ENCODE data around the gene EMX1.
"Not testable (repeated sequence)": the region's sequence is repeated elsewhere in the genome, so short reads cannot be mapped to it uniquely, and the experiment has no call there.

Gene EMX1

DNA sequence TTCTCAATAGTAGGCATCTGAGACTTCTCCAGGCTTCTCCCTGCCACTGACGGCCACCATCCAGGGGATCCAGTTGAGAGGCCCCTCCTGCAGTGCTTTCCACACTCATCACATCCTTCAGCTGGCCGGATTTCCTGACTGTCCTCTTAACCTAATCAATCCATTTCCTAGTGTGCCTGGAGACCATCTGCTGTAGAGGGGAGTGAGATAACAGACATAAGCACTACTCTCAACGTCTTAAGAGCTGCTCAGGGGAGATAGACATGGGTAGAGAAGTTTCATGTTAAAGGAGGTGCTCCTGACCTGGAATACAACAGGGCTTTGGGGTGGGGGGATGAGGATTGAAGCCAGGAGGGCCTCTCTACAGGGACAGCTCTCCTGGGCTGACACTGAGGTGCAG lies 15.9 kb upstream of the EMX1 start:
- DNase-seq: no peak

DNA sequence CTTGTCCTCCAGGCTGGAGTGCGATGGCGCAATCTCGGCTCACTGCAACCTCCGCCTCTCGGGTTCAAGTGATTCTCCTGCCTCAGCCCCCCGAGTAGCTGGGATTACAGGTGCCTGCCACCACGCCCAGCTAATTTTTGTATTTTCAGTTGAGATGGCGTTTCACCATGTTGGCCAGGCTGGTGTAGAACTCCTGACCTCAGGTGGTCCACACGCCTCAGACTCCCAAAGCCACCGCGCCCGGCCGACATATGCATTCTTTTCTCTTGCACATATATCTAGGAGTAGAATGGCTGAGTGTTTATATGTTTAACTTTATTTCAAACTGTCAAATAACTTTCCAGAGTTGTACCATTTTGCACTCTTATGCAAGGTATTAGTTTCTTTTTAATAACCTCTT lies 9.9 kb upstream of the EMX1 start:
- DNase-seq: not testable (repeated sequence)

DNA sequence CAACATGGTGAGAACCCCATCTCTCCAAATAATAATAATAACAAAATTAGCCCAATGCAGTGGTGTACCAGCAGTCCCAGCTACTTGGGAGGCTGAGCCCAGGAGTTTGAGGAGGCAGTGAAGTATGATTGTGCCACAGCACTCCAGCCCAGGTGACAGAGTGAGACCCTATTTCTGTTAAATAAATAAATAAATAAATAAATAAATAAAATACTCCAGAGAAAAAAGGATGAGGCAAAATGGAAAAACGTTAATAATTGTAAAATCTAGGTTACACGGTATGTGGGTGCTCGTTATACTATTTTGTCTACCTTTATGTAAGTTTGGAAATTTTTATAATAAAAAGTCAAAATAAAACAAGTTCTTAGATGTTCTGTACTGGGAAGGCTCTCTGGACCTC lies 8.6 kb upstream of the EMX1 start:
- DNase-seq: no peak

DNA sequence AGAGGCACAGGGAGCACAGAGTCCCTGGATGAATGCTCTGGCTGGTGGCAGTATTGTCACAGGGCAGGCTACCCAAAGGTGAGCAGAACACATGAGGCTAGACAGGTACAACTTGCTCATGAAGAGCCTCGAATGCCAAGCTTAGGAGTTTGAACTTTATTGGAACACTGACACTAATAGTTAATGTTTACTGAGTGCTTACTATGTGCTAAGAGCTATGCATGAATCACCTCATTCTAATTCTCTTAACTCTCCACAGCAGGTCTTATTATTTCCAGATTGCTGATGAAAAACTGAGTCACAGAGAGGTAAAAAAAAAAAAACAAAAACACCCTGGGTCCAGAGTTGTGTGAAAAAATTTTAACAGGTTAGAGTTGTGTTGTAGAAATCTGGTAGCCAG lies 6.1 kb upstream of the EMX1 start:
- no peak for DNase-seq

DNA sequence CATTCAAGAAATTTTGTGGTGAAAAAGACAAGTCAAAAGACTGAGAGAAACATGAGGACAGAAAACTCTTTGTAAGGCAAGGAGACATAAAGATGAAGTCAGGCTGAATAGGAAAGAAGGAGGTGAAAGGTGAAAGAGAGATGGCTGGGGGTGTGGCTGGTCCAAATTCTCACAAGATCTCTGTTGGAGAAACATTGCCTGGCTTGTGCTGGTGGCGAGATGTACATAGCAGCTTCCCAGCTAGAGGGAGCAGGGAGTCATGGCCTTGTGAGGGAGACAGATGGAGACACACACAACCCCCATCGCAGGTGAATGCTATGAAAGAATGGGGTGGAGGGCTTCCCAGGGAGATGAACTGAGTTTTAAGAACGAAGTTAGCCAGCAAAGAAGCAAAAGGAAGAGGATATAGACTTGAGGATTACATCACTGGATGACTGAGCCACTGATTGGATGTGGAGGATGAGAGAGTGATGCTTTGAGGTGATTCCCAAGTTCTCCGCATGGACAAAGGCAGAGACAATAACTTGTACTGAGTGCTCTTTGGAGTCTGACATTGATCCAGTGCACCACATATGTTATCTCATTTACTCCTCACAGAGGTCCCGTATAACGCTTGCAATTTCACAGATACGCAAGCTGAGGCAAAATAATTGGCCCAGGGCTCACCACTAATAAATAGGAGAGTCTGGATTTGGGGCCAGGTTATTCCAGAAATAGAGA lies 3.7 kb upstream of the EMX1 start:
- DNase-seq: no peak

DNA sequence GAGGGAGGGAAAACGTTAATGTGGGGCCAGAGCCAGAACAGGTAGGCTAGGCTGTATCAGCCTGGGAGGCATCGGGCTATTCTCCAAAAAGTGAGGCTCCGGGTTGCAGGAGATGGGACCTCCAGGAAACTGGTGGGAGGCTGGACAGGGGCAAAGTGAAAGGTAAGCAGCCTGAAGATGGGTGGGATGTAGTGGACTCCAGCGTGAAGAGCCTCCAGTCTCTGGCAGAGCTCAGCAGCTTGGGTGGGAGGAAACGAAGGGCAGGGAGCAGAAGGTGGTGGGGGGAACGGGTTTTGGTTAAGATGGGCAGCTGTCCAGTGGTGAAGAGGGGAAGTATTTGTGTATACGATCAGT lies 3.1 kb upstream of the EMX1 start:
- DNase-seq: no peak

DNA sequence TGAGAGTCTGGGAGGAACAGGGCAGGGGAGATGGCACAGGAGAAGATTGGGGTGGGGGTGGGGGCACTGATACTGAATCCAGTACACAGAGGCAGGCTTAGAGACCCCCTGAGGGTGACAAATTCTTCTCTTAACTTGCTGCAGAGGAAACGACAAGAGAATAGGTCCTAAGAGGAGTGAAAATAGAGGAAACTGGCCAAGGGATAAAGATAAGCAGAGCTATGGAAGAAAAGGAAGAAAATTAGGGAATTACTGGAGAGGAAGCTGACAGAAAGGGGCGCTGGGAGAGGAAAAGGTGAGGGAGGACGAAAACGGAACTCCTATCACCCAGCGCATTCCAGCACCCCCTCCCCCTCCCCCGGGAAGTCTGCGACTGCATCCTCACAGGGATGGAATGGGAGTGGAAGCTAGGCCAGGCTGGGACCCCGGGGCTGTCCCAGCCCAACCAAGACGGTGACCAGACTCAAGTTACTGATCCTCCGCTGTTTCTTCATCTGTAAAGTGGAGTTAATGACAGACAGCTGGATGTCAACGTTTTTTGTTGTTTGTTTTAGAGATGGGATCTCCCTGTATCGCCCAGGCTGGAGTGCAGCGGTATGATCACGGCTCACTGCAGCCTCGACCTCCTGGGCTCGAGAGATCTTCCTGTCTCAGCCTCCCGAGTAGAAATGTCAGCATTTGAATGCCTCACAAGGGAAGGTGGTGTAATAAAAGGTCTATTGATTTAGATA lies 2.6 kb upstream of the EMX1 start:
- no peak for DNase-seq

DNA sequence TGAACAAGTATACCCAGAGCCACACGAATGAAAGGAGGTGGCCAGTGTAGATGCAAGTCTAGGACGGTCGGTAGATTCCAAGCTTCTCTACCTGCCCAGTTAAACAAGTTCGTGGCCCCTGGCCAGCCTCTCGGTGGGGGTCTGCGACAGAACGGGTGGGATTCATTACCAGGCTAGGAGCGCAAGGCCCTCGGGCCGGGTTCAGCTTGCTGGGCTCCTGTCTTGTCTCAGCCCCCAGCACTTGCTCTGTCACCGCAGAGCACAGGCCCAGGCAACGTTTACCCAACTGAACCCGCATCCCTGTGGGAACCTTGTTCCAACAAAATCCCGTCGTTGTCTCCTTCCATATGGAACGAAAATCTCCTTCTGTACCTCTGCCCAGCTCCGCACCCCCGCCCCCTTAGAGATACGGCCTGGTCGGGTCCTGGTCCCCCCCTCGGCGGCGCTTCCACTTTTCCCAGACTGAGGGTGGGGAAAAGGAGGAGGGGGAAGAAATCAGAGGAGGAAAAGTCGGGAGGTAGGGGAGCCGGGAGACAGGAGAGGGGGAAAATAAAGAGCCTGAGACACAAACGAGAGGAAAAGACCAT lies 1.9 kb upstream of the EMX1 start:
- no peak for DNase-seq

DNA sequence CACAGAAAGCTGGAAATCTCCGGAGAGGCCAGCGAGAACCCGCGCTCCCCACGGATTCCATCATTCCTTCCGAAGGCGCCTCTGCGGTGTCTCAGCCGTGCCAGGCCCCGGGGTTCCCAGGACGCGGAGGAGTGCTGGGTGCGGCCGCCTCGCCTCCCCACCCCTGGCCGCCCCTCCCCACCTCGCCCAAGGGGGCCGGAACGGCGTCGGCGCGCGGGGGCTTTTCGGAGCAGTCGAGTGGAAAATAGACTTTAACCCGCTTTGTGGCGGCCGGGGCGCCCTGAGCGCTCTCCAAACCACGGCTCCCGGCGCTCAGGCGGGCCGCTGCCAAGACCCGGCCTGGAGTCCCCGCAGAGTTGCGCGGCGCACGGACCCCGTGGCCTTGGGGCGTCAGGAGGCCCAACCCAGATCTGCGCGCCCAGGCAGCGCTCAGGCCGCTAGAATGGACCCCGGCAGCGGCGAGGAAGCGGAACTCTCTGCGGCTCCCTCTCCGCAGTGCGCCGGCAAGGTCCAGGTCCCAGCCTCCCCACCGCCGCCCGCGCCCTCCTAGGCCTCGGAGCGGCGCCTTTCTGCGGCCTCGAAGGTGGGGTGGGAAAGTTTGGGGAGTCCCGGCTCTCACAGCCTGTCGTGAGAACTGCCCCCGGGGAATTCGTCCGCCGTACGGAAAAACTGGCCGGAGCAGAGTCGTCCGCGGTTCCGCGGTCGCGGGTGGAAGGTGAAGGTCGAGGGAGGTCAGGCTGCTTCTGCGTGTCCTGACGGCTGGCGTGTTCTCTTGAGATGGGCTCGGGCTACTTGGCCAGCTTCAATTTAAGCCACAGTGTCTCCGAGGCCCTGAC lies 1.2 kb upstream of the EMX1 start:
- peak; percentile 39 for DNase-seq

DNA sequence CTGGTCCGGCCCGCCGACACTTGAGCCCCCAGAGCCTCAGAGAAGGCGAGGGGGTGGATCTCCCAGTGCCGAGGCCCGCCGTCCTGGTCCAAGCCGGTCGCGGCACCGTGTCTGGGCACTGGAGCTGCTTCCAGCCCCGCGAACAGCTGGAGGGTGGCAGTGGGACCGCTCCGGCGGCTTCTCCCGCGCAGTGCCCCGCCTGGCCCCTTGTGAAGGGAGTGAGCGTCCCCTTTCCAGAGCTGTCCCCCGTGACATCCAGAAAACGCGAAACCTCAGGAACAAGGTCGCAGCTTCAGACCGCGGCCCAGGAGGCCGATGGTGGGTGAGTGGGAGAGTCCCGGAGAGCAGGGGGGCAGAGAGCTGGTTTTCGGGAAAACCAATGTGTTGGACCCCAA lies 579 bp upstream of the EMX1 start:
- DNase-seq: no peak

DNA sequence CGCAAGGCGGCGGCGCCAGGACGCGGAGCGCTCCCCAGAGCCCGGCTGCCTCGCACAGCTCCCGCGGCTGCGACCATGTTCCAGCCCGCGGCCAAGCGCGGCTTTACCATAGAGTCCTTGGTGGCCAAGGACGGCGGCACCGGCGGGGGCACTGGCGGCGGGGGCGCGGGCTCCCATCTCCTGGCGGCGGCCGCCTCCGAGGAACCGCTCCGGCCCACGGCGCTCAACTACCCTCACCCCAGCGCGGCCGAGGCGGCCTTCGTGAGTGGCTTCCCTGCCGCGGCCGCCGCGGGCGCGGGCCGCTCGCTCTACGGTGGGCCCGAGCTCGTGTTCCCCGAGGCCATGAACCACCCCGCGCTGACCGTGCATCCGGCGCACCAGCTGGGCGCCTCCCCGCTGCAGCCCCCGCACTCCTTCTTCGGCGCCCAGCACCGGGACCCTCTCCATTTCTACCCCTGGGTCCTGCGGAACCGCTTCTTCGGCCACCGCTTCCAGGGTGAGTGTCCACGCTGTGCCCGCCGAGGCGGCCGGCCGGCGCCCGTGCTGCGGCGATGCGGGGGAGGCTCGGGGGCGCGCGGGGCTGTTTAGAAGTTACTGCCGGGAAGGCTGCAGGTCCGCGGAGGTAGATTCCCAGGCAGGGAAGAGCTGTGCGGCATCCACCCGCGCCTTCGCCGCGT lies 696 bp downstream of the EMX1 start:
- DNase-seq: no peak

DNA sequence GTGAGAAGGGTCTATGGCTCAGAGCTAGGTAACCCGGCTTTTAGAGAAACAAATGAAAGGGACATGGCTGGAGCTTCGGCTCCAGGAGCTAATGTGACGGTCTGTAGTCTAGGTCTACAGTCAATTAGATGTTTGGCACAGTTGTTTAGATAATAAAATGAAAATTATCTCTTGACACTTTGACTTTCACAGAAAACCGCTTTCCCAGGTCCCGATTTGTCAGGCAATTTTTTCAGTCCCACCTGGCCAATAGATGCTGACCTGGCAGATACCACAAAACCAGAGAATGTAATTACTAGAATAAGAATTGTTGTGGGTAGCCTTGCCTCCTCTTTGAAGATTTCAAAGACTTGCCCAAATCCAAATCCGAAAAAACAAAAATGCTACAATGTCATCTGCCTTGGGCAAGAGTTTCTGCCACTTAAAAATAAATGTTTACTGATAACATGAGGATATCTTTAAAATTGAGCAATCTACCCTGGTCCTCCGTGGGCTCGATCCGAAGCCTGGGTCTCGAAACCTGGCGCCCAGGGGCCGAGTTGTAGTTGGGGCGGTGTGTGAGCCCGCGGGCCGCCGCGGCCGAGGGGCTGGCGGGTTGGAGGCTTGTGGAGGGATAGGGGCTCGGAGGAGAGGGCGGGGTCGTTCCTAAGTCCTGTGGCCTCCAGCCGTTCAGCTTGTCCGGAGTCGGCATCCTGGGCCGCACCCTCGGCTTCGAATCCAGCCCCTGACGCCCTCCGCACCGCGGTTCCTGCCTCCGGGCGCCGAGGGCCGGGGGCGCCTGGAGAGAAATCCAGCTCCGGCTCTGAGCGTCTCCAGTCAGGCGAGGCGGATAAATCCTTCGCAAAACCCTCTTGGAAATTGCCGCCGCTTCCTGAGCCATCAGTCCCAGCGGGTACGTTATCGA lies 2.3 kb downstream of the EMX1 start:
- no peak for DNase-seq

DNA sequence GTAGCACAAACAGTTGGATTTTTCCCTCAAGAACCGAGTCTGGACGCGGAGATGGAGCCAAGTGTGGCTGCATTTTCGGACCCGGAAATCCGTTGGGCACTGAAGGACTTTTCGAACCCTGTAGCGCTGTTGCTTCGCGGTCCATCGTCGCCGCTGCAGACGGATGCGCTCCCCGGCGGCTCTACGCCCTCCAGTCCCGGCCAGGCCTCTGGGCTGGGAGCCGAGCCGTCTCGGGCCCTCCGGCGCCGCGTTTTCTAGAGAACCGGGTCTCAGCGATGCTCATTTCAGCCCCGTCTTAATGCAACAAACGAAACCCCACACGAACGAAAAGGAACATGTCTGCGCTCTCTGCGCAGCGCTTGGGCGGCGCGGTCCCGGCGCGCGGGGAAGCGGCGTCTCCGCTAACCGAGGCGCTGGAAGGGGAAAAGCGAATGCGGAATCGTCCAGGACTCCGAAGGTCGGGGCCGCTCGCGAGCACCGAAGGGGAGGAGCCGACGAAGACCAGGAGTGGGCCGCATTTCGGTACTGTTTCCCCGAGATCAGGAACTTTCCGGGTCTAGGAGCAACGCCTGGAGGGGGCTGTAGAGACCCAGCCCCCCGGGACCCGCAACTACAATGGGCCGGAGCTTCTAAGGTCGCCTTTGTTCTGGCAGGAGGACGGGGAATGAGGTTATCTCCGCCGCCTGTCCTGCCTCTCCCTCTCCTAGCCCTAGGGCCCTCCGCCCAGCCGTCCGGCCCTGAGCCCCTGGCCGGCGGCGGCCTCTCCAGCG lies 3.2 kb downstream of the EMX1 start:
- DNase-seq: no peak

DNA sequence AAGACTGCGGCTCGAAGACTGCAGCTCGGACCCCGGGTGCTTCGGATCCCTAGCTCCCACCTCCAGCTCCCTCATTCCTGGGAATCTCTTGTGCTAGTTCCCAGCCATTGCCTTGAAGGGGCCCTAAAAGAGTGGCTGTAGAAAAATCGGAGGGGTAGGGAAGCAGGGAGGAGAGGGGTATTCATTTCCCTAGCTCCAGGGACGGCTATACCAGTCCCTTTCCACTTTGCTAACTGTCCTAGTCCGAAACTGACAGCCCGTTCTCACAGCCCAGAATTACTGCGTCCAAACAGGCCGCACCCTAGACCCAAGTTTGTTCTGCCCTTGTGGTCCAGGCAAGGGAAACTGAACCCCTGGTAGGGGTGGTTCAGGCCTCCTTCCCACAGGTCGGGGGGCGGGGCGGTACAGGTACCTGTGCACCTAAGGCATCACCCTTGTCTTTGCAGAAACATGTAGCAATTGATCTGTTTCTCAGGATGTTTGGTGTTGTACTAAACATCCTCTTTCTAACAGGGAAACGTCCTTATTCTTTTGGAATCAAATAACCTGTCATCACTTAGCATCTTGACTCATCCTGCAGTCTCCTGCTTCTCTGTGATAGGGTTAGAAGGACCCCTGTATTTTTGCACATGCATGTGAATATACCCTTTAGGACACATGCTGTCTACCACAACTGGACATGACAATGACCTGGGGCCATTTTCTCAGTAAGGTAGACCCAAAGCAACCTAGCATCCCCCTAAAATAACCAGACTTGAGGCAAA lies 4.0 kb downstream of the EMX1 start:
- DNase-seq: no peak

DNA sequence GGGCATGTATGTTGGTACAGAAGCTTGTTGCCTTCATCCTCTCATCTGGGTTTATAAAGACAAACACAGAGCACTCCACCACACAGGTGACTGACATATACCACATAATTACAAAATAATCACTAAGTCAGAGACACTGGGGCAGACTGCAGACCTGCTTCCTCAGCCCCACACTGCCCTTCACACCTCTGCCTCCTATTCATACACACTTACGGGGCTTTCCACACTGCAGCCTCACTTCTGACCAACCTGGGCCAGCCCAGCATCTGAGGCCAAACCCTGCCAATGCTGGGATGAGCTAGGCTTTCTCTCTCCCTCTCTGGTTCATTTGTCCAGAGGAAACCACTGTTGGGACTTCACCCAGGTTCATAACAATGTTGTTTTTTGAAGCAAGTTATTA lies 4.5 kb downstream of the EMX1 start:
- no peak for DNase-seq

DNA sequence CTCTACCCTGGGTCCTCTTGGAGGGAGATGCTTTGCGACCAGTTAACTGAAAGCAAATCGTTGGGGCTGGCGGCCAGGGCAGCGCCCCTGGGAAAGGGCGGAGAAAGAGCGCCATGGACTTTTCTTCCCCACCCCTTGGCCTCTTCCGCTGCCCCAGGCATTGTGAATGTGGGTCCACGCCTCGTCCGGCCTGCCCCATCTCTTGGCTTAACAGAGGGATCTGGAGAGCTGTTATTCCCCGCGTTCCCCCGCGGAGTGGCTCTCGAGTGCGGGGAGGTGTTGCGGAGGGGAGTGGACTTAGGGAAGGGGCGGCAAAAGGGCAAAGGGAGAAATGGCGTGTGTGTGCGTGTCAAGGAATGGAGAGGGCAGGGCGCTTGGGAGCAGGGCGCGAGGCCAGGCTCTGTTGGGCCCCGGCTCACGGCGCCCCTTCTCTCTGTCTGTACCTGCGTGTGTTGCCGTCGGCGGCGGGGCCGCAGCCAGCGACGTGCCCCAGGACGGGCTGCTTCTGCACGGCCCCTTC lies 6.6 kb downstream of the EMX1 start:
- DNase-seq: no peak

DNA sequence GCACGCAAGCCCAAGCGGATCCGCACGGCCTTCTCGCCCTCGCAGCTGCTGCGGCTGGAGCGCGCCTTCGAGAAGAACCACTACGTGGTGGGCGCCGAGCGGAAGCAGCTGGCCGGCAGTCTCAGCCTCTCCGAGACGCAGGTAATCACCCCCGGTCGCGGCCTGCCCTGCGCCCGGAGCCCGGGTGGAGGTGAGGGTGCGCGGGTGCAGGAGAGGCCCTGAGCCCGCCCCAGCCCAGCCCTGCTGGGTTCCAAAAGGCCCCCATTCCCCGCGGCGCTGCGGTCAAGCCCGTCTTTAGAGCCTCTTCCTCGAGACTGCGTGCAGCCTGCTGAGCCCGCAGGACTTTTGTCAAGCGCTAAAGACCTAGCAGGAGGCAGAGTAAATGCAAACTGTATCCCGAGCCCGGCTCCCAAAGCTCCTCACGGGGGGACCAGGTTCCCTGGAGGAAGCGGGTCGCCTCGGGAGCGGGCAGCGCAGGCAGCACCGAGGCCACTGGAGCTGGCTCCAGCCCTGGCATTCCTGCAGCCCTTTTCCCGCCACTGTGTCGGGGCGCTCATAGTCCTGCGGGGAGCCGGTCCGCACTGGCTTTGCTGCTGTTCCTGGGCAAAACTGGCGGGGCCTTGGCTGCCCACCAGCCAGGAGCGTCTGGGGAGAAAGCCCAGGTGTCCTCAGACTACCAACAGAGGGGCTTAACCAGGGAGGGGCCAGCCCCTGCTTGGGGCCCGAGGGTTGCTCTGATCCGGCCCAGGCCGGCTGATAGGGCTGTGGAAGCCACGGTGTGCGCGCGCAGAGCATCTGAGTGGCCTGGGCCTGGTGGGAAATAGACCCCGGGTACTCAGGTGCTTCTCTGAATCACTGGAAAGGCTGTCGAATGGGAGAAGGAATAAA lies 7.3 kb downstream of the EMX1 start:
- DNase-seq: no peak

DNA sequence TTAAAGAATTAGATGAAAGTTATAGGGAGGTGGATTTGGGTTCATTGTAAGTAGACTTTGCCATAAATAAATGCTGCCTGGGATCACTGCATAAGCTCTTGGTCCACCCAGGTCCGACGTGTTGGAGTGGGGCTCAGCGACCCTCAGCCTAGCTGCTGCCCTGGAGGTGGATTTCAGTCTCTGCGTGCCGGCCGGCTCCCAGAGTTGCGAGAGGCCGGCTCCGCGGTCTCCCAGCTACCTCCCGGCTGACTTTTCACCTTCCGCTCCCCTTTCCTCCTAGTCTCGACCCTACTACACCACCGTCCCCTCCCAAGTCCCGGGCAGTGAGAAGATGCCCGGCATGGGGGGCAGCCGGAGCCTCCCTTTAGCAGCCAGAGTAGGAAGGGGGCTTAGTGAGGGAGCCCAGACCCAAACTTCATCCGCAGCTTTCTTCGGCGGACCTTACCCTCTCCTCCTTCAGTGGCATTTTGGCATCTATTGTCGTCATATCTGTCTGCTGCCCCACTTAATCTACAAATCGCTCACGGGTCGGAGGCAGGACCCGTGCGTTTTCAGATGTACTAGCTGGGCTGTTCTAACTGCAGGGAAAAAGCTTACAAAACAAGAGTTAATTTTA lies 8.1 kb downstream of the EMX1 start:
- DNase-seq: no peak

DNA sequence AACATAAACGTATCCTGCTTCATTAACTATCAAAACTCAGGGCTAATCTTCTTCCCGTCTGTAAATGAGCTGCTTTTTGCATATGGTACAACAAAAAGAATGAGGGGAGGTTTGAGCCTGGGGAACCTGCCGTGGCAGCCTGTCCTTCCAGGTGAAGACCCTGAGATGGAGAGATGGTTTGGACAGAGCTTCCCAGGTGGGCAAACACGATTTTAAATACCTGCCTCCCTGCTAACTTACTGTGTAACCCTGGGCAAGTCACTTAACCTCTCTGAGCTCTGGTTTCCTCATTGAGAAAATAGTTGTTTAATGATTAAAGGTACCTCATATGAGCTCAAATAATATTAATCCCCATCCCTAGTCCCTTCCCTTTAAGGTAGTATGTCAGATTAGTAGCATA lies 9.0 kb downstream of the EMX1 start:
- DNase-seq: no peak

All from cortex of kidney (tissue), 1 donor.